ENCODE results near the gene ATP6V1G1. TPM values are rescaled to one million over a fixed set of nuclear protein-coding genes. Genes with fewer than 3 reads are reported as not detected.

The ATP6V1G1 gene
- total RNA-seq, 1 donor from 2014 or later: 188 TPM

DNA sequence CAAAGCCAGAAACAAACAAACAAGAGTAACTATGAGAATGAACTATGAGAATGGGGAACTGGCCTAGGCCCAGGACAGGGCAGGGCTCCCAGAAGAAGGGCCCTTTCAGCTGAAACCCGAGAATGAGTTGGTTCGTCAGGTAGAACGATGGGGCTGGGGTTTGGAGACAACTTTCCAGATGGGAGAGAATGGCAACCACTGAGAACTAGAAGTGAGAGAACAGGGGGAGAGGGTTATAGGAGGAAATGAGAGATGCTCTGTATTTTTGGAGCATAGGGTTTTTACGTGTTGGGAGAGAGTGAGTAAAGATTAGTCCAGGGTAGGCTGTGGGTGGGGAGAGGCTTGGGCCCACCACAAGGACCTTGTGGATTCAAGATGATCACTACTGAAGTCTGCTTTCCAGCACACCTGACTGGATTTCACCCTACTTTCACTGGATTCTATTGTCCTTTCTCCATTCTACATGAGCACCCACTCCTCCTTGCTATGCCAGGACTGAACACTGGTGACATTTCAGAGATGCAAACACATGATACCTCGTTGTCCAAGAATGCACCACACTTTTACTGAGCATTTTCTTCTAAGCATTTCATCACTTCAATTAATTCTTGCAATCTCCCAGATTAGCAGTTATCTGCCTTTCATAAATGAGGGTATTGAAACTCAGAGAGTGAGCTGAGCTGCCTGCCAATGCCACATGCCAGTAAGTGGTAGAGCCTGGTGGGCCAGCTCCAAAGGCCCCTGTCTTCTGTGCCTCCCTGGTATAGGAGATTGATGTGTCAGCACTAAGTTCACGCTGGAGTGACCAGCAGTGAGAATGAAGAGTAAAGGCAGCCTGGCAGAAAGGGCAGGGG, 20.3 kb downstream of the ATP6V1G1 start:
- H3K4me1 ChIP-seq (ENCODE audit: insufficient read depth, low read length): peaks cover 11% of the 10 kb centered on the region
- no peaks in the 10 kb centered on the region for H3K79me2 ChIP-seq (ENCODE audit: insufficient read depth, low read length)
- Mint-ChIP-seq H3K36me3 (ENCODE audit: low read depth, unreplicated experiment) (peaks cover 5% of the 10 kb centered on the region), H3K27me3 (ENCODE audit: low read depth, unreplicated experiment) (no peaks in the 10 kb centered on the region), H3K4me1 (ENCODE audit: low read depth, unreplicated experiment) (peaks cover 27% of the 10 kb centered on the region), H3K9me3 (ENCODE audit: unreplicated experiment) (no peaks in the 10 kb centered on the region), H3K27ac (ENCODE audit: unreplicated experiment) (peak overlapping the region; percentile 87), H3K4me3 (ENCODE audit: unreplicated experiment) (peak overlapping the region; percentile 50)
- no peaks in the 10 kb centered on the region for H3K27me3 ChIP-seq (ENCODE audit: insufficient read depth, low read length)
- no peak overlapping the region for H3K27ac ChIP-seq (ENCODE audit: low read depth, low read length)
- H3K36me3 ChIP-seq (ENCODE audit: insufficient read depth, low read length): peaks cover 2% of the 10 kb centered on the region
- TF ChIP-seq EZH2 (IDR thresholded peaks at IDR 0.05; ENCODE audit: insufficient read depth, low read length): no peak
- TF ChIP-seq, protein P1, sequence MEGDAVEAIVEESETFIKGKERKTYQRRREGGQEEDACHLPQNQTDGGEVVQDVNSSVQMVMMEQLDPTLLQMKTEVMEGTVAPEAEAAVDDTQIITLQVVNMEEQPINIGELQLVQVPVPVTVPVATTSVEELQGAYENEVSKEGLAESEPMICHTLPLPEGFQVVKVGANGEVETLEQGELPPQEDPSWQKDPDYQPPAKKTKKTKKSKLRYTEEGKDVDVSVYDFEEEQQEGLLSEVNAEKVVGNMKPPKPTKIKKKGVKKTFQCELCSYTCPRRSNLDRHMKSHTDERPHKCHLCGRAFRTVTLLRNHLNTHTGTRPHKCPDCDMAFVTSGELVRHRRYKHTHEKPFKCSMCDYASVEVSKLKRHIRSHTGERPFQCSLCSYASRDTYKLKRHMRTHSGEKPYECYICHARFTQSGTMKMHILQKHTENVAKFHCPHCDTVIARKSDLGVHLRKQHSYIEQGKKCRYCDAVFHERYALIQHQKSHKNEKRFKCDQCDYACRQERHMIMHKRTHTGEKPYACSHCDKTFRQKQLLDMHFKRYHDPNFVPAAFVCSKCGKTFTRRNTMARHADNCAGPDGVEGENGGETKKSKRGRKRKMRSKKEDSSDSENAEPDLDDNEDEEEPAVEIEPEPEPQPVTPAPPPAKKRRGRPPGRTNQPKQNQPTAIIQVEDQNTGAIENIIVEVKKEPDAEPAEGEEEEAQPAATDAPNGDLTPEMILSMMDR (IDR thresholded peaks at IDR 0.05; ENCODE audit: insufficient read depth, low read depth, low read length): no peak
- H3K9me3 ChIP-seq (ENCODE audit: insufficient read depth, low read depth, low read length): no peaks in the 10 kb centered on the region
- no peak overlapping the region for H2AFZ ChIP-seq (ENCODE audit: low read depth, low read length)
- H3K4me2 ChIP-seq (ENCODE audit: low read length): no peak overlapping the region
- no peak overlapping the region for H3K9ac ChIP-seq (ENCODE audit: low read length)
- DNase-seq (ENCODE audit: low read depth) (no peak), FAIRE-seq (no peak)
- H4K20me1 ChIP-seq (ENCODE audit: insufficient read depth, low read length): no peaks in the 10 kb centered on the region
- no peak overlapping the region for H3K4me3 ChIP-seq (ENCODE audit: insufficient read depth, low read depth, low read length)

GRCh38 chr9:114608525-114608796, 20.9 kb downstream of the ATP6V1G1 start:
- Mint-ChIP-seq H3K4me3 (ENCODE audit: unreplicated experiment) (no peak overlapping the region), H3K27ac (ENCODE audit: unreplicated experiment) (no peak overlapping the region), H3K36me3 (ENCODE audit: low read depth, unreplicated experiment) (peaks cover 5% of the 10 kb centered on the region), H3K4me1 (ENCODE audit: low read depth, unreplicated experiment) (peaks cover 29% of the 10 kb centered on the region), H3K9me3 (ENCODE audit: unreplicated experiment) (no peaks in the 10 kb centered on the region), H3K27me3 (ENCODE audit: low read depth, unreplicated experiment) (no peaks in the 10 kb centered on the region)
- H3K4me1 ChIP-seq (ENCODE audit: insufficient read depth, low read length): peaks cover 11% of the 10 kb centered on the region
- no peaks in the 10 kb centered on the region for H3K79me2 ChIP-seq (ENCODE audit: insufficient read depth, low read length)
- no peak for DNase-seq (ENCODE audit: low read depth)
- no peak overlapping the region for H2AFZ ChIP-seq (ENCODE audit: low read depth, low read length)
- H4K20me1 ChIP-seq (ENCODE audit: insufficient read depth, low read length): peaks cover 3% of the 10 kb centered on the region
- no peak overlapping the region for H3K4me3 ChIP-seq (ENCODE audit: insufficient read depth, low read depth, low read length)
- H3K27ac ChIP-seq (ENCODE audit: low read depth, low read length): no peak overlapping the region
- no peak overlapping the region for H3K9ac ChIP-seq (ENCODE audit: low read length)
- no peaks in the 10 kb centered on the region for H3K9me3 ChIP-seq (ENCODE audit: insufficient read depth, low read depth, low read length)
- TF ChIP-seq EZH2 (IDR thresholded peaks at IDR 0.05; ENCODE audit: insufficient read depth, low read length): no peak
- TF ChIP-seq, protein P1 (IDR thresholded peaks at IDR 0.05; ENCODE audit: insufficient read depth, low read depth, low read length): no peak
- H3K36me3 ChIP-seq (ENCODE audit: insufficient read depth, low read length): peaks cover 2% of the 10 kb centered on the region
- no peaks in the 10 kb centered on the region for H3K27me3 ChIP-seq (ENCODE audit: insufficient read depth, low read length)
- no peak for FAIRE-seq
- H3K4me2 ChIP-seq (ENCODE audit: low read length): no peak overlapping the region

Data from astrocyte (in vitro differentiated cells and primary cell).